ENCODE measurements around the gene PKD1.
A peak's percentile ranks its signal among the peaks of the same experiment; 100 is the strongest.

PKD1 gene

GRCh38 chr16:2056077-2056476 is 79.6 kb downstream of the PKD1 start:
- in situ Hi-C loops (cut with MboI; ENCODE audit: low pct_unique_long_range_greater_than_20kb, low sequenced_read_pairs, unreplicated experiment) = no loop called here
- TF ChIP-seq, protein P1, sequence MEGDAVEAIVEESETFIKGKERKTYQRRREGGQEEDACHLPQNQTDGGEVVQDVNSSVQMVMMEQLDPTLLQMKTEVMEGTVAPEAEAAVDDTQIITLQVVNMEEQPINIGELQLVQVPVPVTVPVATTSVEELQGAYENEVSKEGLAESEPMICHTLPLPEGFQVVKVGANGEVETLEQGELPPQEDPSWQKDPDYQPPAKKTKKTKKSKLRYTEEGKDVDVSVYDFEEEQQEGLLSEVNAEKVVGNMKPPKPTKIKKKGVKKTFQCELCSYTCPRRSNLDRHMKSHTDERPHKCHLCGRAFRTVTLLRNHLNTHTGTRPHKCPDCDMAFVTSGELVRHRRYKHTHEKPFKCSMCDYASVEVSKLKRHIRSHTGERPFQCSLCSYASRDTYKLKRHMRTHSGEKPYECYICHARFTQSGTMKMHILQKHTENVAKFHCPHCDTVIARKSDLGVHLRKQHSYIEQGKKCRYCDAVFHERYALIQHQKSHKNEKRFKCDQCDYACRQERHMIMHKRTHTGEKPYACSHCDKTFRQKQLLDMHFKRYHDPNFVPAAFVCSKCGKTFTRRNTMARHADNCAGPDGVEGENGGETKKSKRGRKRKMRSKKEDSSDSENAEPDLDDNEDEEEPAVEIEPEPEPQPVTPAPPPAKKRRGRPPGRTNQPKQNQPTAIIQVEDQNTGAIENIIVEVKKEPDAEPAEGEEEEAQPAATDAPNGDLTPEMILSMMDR (IDR thresholded peaks at IDR 0.05; ENCODE audit: extremely low read depth, insufficient read depth, missing control alignments) = peak; percentile 19

GRCh38 chr16:2054543-2055245 is 81.0 kb downstream of the PKD1 start:
- in situ Hi-C loops (cut with MboI; ENCODE audit: low pct_unique_long_range_greater_than_20kb, low sequenced_read_pairs, unreplicated experiment) = no loop called here
- DNase-seq (ENCODE audit: low spot score) = no peak
- TF ChIP-seq, protein P1 (IDR thresholded peaks at IDR 0.05; ENCODE audit: extremely low read depth, insufficient read depth, missing control alignments) = no peak

More at GRCh38 chr16:2056077-2056476, 79.6 kb downstream of the PKD1 start:
- no peak for DNase-seq (ENCODE audit: low spot score)

DNA sequence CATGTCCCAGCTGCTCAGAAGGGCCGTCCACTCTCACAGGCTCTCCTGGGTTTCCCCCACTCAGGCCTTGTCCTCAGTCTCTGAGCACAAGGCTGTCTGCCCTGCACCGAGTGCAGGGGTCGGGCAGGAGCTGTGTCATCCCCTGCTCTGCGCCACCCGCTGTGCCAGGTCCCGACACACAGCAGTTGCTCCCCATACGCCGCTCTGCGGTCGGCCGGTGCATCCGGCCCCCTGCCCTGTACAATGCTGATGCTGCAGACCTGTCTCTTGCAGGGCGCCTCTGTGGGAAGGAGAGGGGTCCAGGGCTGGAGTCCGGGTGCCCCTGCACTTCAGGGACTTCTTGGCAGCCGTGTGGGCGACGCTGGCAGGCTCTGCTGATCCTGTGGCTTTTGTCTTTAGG is 81.8 kb downstream of the PKD1 start:
- TF ChIP-seq, protein P1 (IDR thresholded peaks at IDR 0.05; ENCODE audit: extremely low read depth, insufficient read depth, missing control alignments) = no peak
- in situ Hi-C loops (cut with MboI; ENCODE audit: low pct_unique_long_range_greater_than_20kb, low sequenced_read_pairs, unreplicated experiment) = no loop called here
- DNase-seq (ENCODE audit: low spot score) = no peak

DNA sequence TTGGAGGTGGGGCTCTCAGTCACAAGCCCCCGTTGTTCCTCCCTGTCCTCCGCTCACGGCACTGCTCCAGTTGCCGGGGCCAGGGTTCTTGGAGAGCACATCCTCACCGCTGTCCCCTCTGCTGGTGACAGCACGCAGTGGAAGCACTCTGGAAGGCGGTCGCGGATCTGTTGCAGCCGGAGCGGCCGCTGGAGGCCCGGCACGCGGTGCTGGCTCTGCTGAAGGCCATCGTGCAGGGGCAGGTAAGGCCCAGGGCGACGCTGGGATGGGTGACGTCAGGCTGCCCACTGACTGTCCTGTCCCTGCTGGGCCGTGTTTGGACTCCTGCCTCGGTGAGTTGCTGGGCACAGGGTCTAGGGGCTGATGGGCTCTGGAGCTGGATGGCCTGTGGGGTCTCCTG is 82.5 kb downstream of the PKD1 start:
- in situ Hi-C loops (cut with MboI; ENCODE audit: low pct_unique_long_range_greater_than_20kb, low sequenced_read_pairs, unreplicated experiment) = no loop called here

DNA sequence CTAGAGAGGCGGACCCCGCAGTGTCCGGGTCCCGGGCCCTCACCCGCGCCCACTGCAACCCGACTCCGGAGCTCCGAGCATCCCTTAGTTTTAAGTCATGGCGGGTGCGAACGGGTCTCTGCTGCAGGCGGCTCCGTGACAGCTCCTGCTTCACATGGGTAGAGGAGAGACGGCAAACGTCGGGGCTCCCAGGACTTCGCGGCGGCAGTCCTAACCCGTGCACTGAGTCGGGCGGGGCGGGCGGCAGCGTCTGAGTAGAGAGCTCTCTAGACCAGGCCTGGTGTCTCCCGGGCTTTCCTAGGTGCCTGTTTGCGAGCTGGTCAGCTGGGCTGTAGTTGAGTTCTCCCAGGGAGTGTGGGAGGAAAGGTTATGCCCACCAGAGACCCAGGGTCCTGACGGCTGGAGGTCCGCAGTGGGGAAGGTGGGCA is 87.6 kb downstream of the PKD1 start:
- TF ChIP-seq, protein P1 (IDR thresholded peaks at IDR 0.05; ENCODE audit: extremely low read depth, insufficient read depth, missing control alignments) = no peak
- in situ Hi-C loops (cut with MboI; ENCODE audit: low pct_unique_long_range_greater_than_20kb, low sequenced_read_pairs, unreplicated experiment) = no loop called here
- no peak for DNase-seq (ENCODE audit: low spot score)

More for the DNA sequence above, 82.5 kb downstream of the PKD1 start:
- TF ChIP-seq, protein P1 (IDR thresholded peaks at IDR 0.05; ENCODE audit: extremely low read depth, insufficient read depth, missing control alignments) = no peak
- no peak for DNase-seq (ENCODE audit: low spot score)

GRCh38 chr16:2047330-2048115 is 88.2 kb downstream of the PKD1 start, which contains the start of the genes NTHL1 and TSC2:
Gene NTHL1 (minus strand): TSS chr16:2047834. CDS start chr16:2047823, 11 bp downstream.
Gene TSC2 (plus strand): TSS chr16:2047985. CDS start chr16:2048616, 631 bp downstream.
- peak; percentile 100 for DNase-seq (ENCODE audit: low spot score)
- in situ Hi-C loops (cut with MboI; ENCODE audit: low pct_unique_long_range_greater_than_20kb, low sequenced_read_pairs, unreplicated experiment) = no loop called here
- TF ChIP-seq, protein P1 (IDR thresholded peaks at IDR 0.05; ENCODE audit: extremely low read depth, insufficient read depth, missing control alignments) = peak; percentile 1

All from GM13977 (cell line).